GM21786 (cell line): ENCODE data around the gene CHST11.

Experiments used
- ATAC-seq: cut with Tn5 transposase; IDR thresholded peaks from one replicate; pipeline ENCODE4 v1.9.1; 2021; ENCODE audit not compliant: unreplicated experiment

Gene CHST11

DNA sequence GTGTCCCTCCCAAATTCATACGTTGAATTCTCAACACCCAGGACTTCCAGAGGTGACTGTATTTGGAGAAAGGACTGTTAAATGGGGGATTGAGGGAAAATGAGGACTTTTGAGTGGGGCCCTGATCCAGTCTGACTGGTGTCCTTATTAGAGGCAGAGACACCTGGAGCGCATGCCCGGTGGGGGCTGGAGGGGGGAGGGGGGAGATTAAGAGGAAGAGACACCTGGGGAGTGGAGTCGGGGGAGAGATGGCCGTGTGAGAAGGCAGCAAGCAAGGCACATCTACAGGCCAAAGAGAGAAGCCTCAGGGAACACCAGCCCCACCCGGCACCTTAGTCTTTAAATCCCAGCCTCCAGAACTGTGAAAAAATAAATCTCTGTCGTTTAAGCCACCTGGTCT is 291.6 kb downstream of the CHST11 start:
- ATAC-seq, result no peak

DNA sequence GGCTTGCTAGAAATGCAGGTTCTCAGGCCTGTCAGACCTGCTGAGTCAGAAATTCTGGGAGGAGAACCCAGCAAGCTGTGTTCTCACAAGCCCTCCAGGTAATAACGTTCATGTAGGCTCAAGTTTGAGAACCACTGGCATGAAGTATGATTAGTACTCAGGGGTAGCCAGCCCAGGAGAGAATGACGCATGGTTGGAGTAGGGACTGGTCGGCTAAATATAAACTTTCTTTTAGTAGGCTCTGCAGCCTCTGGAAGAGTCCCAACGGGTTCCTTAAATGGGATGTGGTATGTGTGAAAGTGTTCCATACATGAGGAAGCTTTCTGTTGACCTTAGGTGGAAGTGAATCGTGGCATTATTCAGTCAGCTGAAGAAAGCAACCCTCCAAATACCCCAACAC is 292.0 kb downstream of the CHST11 start:
- no peak for ATAC-seq

DNA sequence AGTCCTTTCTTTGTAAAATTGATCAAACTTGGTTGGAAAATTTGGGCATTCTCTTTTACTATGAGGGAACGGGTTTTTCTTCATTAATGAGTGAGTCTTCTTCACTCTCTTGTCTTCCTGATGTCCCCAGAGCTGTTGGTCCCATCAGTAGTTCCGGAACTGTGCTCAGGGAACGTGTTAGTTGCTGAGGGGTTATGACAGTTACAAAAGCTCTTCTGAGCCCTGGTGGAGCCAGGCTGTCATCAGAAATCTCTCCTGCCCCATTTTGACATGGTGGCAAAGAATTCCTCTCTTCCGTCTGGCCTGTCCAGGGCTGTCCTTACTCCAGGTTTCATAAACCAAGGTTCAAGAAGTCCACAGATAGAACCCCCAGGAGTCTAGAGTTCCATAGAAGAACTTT is 292.8 kb downstream of the CHST11 start:
- ATAC-seq, result no peak

DNA sequence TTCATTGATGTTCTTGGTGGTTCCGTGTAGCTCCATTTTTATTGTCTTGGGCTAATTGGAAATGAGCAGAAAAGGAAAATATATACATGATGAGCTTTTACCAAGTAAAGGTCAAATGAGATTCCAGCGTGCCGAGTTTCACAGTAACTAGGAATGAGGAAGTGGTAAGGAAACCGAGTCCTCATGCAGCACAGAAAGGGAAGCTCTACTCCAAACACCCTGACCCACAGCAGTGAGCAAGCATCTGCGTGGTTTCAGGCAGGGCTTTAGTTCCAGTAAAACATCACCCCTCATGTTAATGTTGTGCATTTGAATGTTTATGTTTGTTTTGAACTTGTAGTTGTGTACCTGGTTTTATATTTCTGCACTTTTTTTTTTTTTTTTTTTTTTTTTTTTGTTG is 293.3 kb downstream of the CHST11 start:
- no peak for ATAC-seq

DNA sequence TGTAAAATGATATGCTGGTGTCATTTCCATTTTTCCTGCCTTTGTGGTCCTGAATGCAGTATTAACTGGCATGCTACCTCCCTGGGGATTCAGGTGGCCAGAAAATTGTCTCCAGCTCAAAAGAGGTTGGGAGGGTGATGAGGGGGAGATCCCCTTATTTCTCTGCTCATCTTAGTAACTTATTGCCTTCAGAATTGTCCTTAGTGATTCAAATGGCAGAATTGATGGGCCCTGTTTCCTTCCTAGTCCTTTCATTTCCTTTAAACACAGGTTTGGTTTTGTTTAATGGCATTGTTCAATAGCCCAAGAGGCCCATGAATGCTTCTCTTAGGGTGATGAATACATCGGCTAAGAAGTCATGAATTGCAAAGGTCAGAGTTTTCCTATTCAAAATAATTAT is 294.4 kb downstream of the CHST11 start:
- peak; percentile 35 for ATAC-seq

DNA sequence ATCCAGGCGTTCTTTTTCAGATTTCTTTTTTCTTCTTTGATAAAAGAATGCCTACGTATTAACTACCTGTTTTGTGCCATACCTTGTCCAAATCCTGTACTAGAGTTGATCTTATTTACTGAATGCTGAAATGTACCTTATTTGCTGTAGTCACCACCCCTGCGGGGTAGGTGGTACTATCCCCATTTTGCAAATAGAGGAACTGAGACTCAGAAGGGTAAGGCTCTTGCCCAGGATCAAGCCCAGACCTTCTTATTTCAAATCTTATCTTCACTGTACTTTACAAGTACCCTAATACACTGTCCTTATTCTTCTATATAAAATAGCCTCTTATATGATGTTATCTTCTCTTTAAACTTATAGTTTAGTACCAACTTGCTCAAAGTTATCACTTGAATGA is 294.8 kb downstream of the CHST11 start:
- ATAC-seq, result peak; percentile 89

DNA sequence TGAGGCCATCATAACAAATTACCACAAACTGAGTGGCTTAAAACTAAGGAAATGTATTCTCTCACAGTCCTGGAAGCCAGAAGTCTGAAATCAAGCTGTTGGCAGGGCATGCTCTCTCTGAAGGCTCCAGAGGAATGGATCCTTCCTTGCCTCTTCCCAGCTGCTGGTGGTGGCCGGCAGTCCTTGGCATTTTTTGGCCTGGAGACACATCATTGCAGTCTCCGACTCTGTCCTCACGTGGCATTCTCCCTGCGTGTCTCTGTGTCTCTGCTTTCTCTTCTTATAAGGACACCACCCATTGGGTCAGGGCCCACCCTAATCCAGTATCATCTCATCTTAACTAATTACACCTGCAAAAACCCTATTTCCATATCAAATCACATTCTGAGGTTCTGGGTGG is 295.3 kb downstream of the CHST11 start:
- ATAC-seq, result no peak

DNA sequence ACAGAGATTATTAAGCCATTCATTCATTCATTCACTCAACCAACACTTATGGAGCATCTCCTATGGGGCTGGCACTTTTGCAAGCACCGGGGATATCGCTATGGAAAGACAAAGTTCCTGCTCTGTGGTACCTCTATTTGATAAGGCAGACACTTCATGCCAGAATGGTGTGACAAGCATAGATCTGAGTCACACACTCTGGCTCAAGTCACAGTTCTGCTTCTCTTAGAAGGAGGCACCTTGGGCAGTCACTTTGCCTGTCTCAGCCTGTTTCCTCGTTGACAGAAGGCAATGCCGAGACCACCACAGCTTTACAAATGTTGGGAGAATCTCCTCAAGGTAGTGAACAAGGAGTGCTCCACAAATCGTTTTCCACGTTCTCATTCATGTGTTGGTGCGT is 296.1 kb downstream of the CHST11 start:
- ATAC-seq, result no peak

DNA sequence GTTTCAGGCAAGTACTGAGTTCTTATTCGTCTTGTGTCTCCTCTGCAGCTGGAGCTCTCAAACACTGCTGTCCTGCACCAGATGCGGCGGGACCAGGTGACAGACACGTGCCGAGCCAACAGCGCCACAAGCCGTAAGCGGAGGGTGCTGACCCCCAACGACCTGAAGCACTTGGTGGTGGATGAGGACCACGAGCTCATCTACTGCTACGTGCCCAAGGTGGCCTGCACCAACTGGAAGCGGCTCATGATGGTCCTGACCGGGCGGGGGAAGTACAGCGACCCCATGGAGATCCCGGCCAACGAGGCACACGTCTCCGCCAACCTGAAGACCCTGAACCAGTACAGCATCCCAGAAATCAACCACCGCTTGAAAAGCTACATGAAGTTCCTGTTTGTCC is 300.2 kb downstream of the CHST11 start:
- no peak for ATAC-seq

DNA sequence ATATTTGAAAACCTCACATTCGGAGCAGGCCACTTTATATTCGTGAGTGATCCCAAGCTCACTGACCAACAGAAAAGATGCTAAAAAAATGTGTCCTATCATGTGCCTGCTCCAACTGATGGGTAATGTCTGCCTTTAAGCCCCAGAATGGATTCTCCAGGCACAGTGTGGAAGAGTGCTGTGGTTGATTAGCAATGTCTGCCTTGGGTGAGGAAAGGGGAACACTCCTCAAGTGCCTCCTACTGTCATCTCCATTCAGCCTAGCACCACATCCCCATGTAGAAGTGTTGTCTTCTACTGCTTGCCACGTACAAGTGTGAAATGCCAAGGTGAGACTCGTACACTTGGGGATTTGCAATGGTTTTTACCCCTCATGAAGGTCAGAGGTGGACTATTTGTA is 302.0 kb downstream of the CHST11 start:
- ATAC-seq, result no peak

DNA sequence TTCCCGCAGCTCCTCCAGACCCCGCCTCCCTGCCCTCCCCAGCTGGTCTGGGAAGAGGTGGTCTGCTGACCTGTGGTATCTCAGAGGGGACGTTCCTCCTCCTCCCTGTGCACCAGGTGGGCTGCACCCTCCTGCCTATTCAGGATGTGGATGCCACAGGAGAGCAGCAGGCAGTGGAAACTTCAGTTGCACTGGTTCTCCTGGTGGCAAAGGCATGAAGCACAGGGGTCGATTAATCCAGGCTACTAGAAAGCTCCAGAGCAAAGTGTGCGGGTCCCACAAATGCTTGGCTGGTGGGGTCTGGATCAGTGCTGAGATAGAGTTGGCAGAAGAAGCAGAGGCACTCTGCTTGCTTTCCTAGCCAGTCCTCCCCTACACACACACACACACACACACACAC is 304.3 kb downstream of the CHST11 start:
- ATAC-seq, result no peak

DNA sequence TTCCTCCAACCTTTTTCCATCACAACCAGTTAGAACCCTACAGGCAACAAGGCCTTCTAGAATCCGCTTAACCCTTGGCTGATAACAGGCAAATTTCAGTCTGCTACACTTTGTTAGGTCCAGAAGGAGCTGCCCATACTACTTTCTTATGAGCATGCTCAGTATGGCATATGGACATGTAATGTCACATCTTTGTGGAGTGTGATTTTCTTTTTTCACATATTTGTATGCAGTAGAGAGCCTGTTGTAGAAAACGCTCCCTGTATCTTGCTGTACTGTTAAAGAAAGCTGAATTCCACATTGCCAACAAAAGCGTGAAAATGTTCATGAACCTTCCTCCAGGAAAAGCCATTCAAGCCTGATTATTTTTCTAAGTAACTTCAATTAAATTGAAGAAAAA is 304.9 kb downstream of the CHST11 start:
- ATAC-seq, result no peak

DNA sequence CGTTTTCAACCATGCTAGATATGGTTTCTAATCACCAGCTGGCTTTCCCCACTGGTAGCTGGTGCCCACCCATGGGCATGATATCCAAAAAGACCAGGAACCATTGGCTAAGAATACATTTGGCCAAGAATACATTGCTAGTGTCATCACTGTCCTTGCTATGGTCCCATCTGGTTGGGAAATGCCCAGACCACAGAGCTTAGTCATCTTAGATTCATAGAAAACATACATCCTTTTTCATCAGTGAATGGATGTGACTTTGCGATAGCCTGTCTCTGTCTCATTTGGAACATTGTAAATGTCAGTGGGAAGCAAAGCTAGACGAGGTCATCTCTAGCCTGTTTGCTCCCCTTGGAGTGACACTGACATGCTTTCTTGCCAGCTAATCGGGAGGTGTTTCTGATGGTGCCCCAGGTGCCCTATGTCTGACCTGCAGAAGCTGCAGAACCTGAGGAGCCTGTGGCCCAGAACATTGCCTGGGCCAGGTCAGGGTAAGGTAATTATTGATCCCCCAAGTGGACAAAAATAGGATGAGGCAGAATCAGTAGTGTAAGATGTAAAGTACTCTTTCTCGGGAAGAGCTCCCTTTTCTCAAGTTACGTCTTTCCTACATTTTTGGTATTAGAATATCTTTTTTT is 306.5 kb downstream of the CHST11 start:
- peak; percentile 53 for ATAC-seq

DNA sequence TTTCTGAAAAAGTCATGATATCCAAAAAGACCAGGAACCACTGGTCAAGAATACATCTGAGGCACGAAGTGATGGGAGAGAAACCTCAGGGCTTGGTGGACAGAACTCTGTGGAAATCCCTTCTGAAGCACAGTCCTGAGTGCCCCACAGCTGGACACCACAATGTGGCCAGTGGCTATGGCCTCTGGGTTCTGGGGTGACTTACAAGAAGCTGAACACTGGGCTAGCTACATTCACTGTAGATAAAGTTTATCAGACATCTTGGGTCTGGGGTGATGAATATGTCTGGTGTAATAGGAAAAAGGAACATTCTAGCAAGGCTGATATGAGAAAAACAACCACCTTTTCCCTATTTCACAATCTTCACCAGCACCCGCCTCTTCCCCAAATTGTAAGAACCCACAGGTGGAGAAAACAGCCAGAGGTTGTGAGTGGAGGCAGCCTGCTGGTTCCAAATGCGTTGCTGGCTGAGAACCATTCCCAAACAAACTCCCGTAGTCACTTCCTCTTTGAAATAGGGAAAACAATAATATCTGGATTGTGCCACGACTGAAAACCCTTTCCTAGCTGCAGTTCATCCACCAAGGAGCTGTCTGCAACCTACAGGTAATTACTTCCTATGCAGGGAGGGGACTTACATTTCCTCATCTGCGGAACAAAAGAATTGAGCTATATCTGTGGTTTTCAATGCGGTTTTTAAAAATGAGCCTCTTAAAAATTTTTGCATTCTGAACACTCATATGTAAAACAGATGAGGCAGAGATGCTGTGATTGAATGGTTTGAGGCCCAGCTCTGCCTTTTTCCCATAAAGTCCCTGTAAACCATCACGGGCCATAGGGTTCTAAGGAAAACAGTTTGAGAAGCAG is 307.7 kb downstream of the CHST11 start:
- ATAC-seq, result peak; percentile 40

DNA sequence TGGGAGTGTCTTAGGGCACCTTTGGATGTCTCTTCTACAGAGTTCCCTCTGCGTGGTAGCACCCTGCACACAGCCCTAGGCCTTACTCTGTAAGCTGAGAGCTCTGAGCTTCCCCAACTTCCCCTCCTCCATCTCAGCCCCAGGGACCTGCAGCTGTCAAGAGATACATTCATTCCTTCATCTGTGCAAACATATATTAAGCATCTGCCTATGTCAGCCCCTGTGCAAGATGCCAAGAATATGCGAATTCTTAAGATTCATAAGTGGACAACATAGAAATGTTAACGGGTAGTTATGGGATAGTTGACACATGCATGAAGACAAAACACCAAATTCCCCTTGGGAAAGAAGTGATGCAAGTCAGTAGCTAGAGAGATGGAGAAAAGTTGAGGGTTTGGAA is 310.5 kb downstream of the CHST11 start:
- ATAC-seq, result no peak

DNA sequence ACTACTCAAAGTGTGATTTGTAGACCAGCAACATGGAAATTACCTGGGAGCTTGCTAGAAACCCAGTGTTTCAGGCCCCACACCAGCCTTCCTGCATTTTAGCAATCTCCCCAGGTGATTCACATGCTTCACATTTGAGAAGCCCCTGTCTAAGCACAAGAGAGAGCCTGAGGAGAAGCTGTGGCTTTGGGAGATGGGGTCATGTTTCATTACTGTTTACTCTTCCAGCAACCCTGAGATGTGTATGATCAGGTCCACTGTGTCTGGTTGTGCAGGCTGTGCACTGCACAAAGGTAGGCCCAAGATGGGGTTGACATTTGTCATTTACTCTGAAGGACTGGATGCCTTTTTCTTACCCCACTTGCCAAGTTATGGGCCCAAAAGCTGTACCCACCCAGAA is 311.3 kb downstream of the CHST11 start:
- ATAC-seq, result no peak

DNA sequence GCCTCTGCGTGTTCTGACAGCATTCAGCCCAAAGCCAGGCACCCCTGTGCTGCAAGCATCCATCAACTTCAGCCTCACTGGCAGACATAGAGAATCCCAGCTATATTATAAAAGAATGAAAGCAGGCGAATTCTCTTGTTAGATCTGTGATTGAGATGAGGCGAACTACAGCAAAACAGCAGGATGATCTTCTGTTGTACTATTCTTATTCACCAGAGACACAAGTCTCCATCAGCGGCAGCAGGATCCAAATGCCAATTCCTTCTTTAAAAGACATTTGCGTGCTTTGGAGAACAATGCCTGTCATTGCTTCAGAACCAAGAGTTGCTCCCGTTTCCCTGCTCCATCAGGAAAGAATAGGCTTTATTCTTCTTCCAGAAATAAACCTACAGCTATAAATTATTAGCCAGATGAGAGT is 312.4 kb downstream of the CHST11 start:
- ATAC-seq, result no peak

DNA sequence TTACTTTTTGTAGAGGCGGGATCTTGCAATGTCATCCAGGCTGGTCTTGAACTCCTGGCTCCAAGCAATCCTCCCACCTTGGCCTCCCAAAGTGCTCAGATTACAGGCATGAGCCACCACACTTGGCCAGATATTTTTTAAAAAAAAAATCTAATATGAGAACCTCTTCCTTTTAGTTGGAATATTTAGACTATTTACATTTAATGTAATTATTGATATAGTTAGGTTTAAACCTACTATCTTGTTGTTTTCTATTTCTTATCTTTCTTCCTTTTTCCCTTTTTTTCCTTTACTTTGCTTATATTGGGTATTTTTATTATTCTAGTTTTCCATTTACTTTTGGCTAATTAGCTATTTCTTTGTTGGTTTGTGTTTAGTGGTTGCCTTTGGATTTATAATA is 315.6 kb downstream of the CHST11 start:
- ATAC-seq, result no peak

DNA sequence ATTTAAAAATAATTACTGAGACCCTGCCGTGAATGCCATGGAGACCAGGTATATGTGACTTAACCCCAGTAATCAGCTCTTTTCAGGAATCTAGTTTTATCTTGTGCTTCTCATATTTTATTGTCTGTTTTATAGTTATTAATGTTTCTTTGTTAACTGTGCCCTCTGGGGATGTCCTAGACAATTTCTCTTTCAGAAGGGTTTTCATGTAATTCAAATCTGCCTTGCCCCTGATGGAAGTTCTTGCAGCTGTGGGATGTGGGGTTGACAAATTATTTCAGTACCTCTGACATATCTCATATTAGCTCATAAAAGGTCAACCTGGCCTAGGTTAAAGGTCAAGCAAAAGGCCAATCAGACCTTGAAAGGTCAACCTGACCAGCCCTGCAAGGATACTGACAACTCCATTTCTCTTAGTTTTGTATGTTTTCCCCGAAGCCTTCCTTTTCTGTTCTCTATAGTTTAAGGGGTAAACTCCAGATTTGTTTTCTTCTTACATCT is 319.0 kb downstream of the CHST11 start:
- no peak for ATAC-seq

DNA sequence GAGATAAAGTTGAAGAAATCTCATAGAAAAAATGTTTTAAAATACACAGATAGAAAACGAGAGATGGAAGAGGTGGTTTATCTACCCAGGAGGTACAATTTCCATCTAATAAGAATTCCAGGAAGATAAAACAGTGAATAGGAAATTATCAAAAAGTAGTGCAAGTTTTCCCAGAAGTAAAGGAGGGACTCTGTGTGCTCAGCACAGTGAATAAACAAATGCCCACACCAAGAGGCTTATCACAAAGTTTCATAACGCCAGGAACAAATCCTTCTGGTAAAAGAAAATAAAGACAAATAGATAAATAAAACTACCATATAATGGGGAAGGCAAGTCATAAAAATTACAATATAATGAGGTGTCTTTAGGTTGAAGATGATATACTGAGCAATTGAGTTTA is 322.4 kb downstream of the CHST11 start:
- ATAC-seq, result no peak

DNA sequence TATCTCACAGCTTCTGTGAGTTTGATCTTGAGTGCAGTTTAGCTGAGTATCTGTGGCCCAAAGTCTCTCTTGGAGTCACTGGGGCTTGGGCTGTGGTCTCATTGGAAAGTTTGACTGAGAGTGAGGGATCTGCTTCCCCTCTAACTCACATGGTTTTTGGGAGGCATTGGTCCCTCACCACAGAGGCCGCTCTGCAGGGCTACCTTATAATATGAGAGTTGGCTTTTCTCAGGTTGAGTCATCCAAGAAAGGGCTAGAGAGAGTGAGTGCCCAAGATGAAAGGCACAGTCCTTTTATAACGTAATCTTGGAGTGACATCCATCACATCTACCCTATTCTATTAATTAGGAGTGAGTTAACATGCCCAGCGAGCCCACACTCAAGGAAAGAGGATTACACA is 325.5 kb downstream of the CHST11 start:
- no peak for ATAC-seq

DNA sequence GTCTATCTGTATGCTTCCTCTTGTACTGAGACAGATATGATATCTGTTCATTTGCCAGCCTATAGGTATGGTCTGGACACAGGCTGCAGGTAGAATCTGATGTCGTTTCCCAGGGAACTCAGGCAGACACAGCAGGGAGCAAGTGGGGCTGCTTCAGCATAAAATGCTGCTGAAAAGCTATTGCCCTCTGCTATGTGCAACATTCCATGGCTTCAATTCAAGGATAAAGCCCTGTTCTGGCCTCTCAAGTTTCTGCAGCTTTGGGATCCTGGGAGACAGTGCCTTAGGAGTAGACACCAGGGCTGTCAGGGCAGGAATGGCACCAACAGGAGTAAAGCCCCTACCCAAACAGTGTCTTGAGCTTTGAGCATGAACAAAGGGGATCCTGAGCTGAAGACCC is 327.8 kb downstream of the CHST11 start:
- ATAC-seq, result no peak

DNA sequence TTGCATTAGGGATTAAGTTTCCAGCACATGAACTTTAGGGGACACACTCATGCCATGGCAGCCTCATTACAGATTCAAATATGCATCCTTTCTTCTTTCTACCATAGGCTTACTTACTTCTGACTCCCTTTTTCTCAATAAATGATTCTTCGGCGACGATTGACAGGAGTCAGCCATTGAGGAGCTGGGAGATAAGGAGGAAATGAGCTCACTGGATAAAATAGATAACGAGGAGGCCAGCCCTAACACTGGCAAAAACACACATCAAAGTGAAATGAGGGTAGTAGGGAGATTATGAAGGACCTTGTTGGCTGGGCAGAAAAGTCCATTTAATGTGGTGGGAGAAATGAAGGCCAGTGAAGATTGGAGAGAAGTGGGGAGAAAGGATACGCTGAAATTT is 329.1 kb downstream of the CHST11 start:
- ATAC-seq, result no peak
